NCI-H187 (cell line): ENCODE data around the gene ATP10D.
"Not testable (repeated sequence)": the region's sequence is repeated elsewhere in the genome, so short reads cannot be mapped to it uniquely, and the experiment has no call there.

Experiments
- DNase-seq, 2 experiments: peaks; one replicate each; lab custom pipeline; 2025; lab: John Stamatoyannopoulos, UW

The ATP10D gene

GRCh38 chr4:47488706-47489105 lies 3.6 kb downstream of the ATP10D start:
- DNase-seq: no peak

DNA sequence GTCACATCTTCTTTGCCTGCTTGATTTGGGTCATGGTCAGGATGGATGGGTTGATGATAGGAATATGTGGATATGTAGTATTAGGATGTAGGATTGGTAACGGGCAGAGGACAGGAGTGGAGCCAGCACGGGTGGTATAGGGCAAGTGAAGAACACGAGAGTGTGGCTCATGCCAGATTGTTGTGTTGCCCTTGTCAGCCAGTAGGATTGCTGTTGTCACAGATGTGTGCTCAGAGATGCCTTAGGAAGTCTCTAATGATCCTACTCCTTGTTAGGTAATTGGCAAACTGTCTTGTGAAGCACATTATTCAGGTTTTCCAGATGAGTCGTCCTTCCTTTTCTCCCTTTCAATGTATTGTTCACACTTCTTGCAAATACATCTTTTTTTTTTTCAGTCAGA lies 5.5 kb downstream of the ATP10D start:
- DNase-seq: no peak

DNA sequence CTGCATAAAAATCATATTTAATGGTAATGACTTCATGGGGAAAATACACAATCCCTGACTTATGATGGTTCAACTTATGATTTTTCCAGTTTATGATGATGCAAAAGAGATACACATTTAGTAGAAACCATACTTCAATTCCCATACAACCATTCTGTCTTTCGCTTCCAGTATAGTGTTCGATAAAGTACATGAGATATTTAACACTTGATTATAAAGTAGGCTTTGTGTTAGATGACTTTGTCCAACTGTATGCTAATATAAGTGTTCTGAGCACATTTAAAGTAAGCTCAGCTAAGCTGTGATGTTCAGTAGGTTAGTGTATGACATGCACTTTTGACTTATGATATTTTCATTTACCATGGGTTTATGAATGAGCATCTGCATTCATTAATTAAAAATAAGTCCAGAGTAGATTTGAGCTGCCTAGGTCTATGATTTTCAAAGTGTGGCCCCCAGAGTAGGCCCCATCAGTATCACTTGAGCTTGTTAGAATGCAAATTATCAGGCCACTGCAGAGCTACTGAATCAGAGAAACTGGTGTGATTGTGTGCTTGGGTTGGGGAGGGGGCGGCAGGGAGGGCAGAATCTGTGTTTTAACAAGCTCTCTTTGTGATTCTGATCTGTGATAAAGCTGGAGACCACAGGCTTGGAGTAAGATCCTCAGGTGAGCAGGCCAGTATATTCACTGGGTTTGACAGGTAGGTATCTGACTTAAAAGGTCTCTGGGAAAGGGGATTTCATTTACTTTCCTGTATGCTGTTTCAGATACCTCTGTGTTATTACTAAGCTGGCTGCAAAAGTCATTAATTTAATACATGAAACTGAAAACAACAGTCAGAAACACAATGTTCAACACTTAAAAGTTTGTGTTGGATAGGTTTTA lies 8.4 kb downstream of the ATP10D start:
- DNase-seq: no peak

GRCh38 chr4:47494124-47494430 lies 9.0 kb downstream of the ATP10D start:
- DNase-seq: no peak

DNA sequence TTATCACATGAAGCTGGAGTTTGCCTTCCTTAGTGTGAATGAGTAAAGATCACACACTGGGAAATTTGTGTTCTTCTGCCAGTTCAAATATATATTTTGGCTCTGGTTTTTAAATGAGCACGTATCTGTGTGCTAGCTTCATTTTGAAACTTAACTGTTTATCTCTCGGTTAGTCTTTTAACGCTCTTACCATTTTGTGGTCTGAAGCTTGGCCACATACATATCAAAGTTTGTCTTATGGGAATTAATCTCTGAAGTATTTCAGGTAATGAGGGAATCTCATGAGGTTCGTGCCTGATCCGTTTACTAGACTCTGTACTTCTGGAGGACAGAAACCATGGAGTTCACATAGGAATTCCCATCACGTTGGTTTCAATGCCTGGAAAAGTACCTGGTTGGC lies 13.8 kb downstream of the ATP10D start:
- no peak for DNase-seq

DNA sequence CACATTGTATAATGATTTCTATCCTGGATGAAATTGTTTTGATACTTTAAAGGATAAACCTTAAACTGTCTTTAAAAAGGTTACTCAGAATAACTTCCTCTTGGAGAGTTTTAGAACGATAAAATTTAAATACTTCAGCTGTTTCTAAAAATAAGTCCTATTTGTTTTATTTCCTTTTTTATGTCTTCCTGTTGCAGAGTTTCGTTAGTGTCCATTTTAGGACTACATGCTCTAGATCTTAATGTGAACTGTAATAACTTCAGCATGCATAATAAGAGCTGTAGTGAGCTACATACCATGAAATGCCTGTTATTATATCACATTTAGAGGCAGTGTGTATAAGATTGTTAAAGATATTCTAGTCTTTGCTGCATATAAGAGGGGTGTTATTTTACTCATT lies 14.6 kb downstream of the ATP10D start:
- no peak for DNase-seq

DNA sequence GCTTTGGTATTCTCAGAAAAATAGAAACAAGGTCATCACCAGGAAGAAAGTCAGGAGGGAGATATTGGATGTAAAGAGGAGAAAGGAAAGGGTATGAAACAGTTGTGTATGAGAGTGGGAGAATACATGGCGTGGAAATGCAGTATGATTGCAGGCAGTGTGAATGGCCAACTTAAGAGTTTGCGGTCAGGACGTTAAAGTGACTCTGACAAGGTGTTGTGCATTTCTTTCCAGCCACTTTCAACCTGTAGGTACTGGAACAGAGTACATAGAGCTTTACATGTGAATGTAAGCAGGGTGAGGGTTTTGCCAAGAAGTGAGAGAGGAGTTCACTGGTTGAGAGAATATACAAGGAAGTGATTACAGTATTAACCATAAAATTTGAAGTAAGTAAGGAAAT lies 15.7 kb downstream of the ATP10D start:
- no peak for DNase-seq

GRCh38 chr4:47505147-47505546 lies 20.1 kb downstream of the ATP10D start:
- no peak for DNase-seq

- no peak for DNase-seq
Measured at GRCh38 chr4:47505666-47506065, 20.6 kb downstream of the ATP10D start.

DNA sequence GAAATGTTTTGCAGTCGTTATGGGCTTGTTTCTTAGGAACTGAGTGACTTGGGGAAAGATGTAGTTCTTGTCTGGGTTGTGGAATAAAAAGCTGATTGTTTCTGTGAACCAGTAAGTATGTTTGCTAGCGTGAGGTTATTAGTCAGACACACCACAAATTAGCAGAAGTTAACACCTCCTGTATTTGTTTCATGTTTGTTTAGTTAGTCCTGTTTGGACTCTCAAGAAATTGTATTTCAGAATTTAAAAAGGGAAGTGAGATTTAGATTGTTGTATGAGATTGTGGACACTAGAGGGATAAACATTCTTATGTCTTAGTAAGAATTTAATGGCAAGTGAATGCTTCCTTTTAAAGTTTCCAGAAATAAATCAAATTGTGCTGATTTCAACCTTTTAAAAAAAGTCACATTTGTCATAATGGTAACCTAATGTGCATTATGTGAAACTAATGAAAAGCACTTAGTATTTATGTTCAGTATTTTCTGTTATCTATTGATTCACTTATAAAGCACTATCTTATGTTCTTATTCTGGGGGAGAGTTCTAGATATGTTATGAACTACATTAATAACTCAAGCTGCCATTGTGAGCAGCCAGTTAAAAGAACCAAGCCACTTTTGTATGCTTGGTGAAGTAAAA lies 25.6 kb downstream of the ATP10D start:
- DNase-seq: no peak

- no peak for DNase-seq
Measured at GRCh38 chr4:47513461-47513860, 28.4 kb downstream of the ATP10D start.

GRCh38 chr4:47519239-47519883 lies 34.3 kb downstream of the ATP10D start:
- DNase-seq: no peak

DNA sequence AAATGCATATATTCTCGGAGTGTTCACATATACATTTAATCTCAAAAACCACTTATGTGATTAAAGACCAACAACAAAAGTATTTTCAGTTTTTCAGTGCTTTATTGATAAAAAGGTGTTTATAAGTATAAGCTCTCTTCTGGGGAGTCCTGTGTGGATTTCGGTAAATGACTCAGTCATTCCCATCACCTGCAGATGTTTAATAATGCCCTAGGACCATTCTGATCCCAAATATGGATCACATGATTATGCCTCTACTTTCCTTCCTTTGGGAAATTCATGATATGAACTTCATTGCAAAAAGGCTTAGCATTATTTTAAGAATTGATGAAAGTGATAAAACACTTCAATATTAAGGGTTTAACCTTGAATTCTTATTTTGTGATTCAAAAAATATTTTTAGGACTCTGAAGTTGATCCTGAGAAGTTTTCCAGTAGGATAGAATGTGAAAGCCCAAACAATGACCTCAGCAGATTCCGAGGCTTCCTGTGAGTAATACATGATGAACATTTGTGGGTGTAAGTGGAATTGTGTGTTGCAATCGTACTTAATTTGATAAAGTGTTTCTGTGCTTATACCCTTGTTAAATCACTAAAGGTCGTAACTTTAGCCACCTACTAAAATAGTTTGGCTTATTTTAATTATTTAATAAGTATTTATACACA lies 40.2 kb downstream of the ATP10D start:
- no peak for DNase-seq

GRCh38 chr4:47526281-47526680 lies 41.2 kb downstream of the ATP10D start:
- no peak for DNase-seq

GRCh38 chr4:47528646-47529045 lies 43.6 kb downstream of the ATP10D start:
- not testable (repeated sequence) for DNase-seq

- DNase-seq: no peak
Measured at GRCh38 chr4:47530801-47531200, 45.7 kb downstream of the ATP10D start.

- no peak for DNase-seq
Measured at GRCh38 chr4:47531241-47531953, 46.3 kb downstream of the ATP10D start.

GRCh38 chr4:47531954-47532321 lies 46.9 kb downstream of the ATP10D start:
- no peak for DNase-seq

GRCh38 chr4:47532658-47533057 lies 47.6 kb downstream of the ATP10D start:
- DNase-seq: no peak

DNA sequence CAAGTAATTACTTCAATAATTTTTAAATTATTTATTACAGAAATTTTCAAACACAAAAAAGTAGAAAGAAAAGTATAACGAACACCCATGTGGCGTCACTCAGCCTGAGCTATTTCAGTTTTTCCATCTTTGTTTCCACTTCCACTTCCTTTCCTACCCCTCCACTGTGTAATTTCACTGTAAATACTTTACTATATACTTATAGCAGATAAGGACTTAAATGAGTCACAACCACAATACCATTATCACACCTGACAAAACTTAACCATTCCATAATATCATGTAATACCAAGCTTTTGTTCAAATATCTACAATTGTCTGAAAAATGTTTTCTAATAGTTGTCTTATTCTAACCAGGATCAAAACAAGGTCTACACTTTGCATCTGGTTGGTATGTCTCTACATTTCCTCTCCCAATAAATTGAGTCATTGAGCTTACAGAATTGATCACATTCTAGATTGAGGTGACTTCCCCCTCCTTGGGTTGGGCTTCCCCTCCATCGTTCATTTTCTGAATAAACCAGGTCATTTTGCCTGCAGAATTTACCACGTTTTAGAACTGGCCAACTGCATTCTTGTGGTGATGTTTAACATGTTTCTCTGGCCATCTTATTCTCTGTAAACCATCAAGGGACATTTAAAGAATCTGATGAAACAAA lies 48.7 kb downstream of the ATP10D start:
- DNase-seq: no peak

DNA sequence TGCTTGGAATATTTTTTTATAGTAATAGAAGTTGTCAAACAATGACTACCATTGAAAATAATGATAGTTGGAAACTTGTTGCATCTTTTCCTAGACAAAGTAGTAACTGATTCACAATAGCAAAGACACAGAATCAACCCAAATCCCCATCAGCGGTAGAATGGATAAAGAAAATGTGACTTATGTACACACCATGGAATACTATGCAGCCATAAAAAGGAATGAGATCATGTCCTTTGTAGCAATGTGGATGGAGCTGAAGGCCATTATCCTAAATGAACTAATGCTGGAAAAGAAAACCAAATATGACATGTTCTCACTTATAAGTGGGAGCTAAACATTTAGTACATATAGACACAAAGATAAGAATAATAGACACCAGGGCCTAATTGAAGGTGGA lies 49.7 kb downstream of the ATP10D start:
- no peak for DNase-seq
